HL-60 (cell line): Measurements from ENCODE around the gene ANKRD27.

Experiments
- DNase-seq, 2 experiments: peaks; one replicate each; pipeline ENCODE4 v3.0.0-alpha.2; 2010 to 2020; ENCODE audit warnings: low read depth in 1 of 2, low spot score in 1 of 2
- H3K27ac ChIP-seq: fragments of 250-450 bp; sonication (Bioruptor Pico); replicated peaks from 2 replicates; pipeline ENCODE4 v1.5.1; 2020; ENCODE audit warnings: mild to moderate bottlenecking, moderate library complexity
- H3K27me3 ChIP-seq: fragments of 250-450 bp; sonication (Bioruptor Pico); 2 replicates; pipeline ENCODE4 v1.5.1; 2021; ENCODE audit warnings: mild to moderate bottlenecking, moderate library complexity; ENCODE audit not compliant: insufficient read depth, poor library complexity, severe bottlenecking
- H3K4me3 ChIP-seq: replicated peaks from 2 replicates; pipeline ENCODE4 v1.5.1; 2011; ENCODE audit warnings: mild to moderate bottlenecking, control low read depth, low read length; ENCODE audit not compliant: insufficient read depth
- GABPA ChIP-seq: IDR thresholded peaks from 2 replicates; pipeline ENCODE4 v1.6.1; 2012; ENCODE audit warnings: low read depth
- POLR2AphosphoS5 ChIP-seq: IDR thresholded peaks from 2 replicates; pipeline ENCODE4 v1.6.1; 2012; ENCODE audit warnings: low read depth
- SPI1 ChIP-seq: IDR thresholded peaks from 2 replicates; pipeline ENCODE4 v1.6.1; 2012; ENCODE audit warnings: low read depth, mild to moderate bottlenecking, borderline replicate concordance
- TF ChIP-seq, protein P1 (sequence below): IDR thresholded peaks from 2 replicates; pipeline ENCODE4 v1.6.1; 2012; ENCODE audit warnings: low read depth; ENCODE audit not compliant: insufficient replicate concordance
- TF ChIP-seq, protein P2 (sequence below): IDR thresholded peaks from one replicate; pipeline ENCODE4 v1.5.1; 2011; ENCODE audit warnings: low read length, control low read depth, inconsistent platforms; ENCODE audit not compliant: insufficient read depth

ANKRD27 gene

DNA sequence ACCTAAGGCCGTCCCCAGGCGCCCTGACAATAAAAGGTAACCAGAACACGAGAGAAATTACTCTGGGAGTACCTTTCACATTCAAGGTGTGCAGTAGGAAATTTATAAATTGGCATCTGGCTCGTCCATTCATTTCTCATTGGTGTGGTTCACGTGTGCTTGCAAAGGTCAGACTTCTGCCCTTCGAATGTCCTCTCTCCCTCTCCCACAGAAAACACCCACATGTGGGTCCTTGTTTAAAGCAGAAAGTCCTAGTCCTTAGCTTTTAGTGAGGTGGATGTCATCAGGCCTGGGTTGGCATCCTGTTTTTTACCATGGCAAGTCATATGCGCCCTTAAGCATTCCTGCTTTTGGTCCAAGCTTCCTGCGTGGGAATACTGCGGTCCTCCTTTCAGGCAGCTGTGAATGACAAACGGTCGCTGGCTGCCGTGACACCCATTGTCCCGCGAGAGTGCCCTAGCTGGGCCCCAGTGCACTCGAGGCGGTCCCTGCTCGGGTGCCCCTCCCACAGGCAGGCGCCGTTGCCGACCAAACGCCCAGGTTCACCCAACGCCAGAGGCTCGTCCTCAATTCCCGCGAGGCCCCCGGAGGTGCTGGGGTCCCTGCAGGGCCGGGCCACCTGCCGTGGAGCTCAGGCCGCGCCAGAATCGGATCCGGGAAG lies 16.4 kb upstream of the ANKRD27 start, which contains the start of gene NUDT19:
Gene NUDT19, plus strand, starts transcription at position 531 of the 661 bp plus-strand sequence. CDS start 140 bp downstream, outside the sequence.
- H3K27me3 ChIP-seq = no peaks in the 10 kb centered on the region
- H3K27ac ChIP-seq = peak within 1 kb of the TSS; percentile 96
- TF ChIP-seq, protein P1, sequence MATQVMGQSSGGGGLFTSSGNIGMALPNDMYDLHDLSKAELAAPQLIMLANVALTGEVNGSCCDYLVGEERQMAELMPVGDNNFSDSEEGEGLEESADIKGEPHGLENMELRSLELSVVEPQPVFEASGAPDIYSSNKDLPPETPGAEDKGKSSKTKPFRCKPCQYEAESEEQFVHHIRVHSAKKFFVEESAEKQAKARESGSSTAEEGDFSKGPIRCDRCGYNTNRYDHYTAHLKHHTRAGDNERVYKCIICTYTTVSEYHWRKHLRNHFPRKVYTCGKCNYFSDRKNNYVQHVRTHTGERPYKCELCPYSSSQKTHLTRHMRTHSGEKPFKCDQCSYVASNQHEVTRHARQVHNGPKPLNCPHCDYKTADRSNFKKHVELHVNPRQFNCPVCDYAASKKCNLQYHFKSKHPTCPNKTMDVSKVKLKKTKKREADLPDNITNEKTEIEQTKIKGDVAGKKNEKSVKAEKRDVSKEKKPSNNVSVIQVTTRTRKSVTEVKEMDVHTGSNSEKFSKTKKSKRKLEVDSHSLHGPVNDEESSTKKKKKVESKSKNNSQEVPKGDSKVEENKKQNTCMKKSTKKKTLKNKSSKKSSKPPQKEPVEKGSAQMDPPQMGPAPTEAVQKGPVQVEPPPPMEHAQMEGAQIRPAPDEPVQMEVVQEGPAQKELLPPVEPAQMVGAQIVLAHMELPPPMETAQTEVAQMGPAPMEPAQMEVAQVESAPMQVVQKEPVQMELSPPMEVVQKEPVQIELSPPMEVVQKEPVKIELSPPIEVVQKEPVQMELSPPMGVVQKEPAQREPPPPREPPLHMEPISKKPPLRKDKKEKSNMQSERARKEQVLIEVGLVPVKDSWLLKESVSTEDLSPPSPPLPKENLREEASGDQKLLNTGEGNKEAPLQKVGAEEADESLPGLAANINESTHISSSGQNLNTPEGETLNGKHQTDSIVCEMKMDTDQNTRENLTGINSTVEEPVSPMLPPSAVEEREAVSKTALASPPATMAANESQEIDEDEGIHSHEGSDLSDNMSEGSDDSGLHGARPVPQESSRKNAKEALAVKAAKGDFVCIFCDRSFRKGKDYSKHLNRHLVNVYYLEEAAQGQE = no peak
- TF ChIP-seq GABPA (no peak), SPI1 (no peak)
- DNase-seq = peak; percentile 63 to 89
- peak within 1 kb of the TSS; percentile 71 for H3K4me3 ChIP-seq

DNA sequence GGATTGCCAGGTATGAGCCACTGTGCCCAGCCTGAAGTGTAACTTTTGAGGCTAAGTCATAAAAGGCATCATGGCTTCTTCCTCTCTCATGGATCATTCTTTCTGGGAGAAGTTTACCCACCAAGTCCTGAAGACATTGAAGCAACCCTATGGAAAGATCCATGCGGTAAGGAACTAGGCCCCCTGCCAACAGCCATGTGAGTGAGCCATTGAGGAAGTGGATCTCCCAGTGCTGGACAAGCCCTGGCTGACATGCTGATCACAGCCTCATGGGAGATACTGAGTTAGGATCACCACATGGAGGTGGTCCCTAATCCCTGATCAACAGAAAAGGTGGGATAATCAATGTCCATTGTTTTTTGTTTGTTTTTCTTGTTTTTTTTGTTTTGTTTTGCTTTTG lies 13.3 kb upstream of the ANKRD27 start:
- H3K27ac ChIP-seq = 0 out of 2 replicates have a peak overlapping the region, but pooled peaks have one; percentile 5
- H3K4me3 ChIP-seq = no peak overlapping the region
- peak; percentile 26; the same call in 1 of the 2 replicates for TF ChIP-seq POLR2AphosphoS5
- TF ChIP-seq SPI1 = peak; percentile 85; the same call in 1 of the 2 replicates
- TF ChIP-seq GABPA = no peak
- peak; percentile 49 to 56 for DNase-seq
- H3K27me3 ChIP-seq = no peaks in the 10 kb centered on the region

DNA sequence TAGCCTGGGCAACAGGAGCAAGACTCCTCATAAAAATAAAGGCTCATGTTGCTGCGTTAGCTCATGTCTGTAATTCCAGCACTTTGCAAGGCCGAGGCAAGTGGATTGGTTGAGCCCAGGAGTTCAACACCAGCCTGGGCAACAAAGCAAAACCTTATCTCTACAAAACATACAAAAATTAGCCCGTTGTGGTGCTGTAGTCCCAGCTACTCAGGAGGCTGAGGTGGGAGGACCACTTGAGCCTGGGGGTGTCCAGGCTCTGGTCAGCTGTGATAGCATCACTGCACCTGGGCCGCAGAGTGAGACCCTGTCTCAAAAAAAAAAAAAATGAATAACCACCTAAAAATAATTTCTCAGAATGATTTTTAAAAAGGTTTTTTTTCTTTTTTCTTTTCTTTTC lies 12.7 kb upstream of the ANKRD27 start:
- DNase-seq = no peak
- Histone ChIP-seq H3K4me3 (no peak overlapping the region), H3K27me3 (no peaks in the 10 kb centered on the region), H3K27ac (no peak overlapping the region)
- TF ChIP-seq, protein P1 = no peak
- TF ChIP-seq SPI1 (no peak), POLR2AphosphoS5 (no peak), GABPA (no peak)
- TF ChIP-seq, protein P2, sequence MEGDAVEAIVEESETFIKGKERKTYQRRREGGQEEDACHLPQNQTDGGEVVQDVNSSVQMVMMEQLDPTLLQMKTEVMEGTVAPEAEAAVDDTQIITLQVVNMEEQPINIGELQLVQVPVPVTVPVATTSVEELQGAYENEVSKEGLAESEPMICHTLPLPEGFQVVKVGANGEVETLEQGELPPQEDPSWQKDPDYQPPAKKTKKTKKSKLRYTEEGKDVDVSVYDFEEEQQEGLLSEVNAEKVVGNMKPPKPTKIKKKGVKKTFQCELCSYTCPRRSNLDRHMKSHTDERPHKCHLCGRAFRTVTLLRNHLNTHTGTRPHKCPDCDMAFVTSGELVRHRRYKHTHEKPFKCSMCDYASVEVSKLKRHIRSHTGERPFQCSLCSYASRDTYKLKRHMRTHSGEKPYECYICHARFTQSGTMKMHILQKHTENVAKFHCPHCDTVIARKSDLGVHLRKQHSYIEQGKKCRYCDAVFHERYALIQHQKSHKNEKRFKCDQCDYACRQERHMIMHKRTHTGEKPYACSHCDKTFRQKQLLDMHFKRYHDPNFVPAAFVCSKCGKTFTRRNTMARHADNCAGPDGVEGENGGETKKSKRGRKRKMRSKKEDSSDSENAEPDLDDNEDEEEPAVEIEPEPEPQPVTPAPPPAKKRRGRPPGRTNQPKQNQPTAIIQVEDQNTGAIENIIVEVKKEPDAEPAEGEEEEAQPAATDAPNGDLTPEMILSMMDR = no peak

DNA sequence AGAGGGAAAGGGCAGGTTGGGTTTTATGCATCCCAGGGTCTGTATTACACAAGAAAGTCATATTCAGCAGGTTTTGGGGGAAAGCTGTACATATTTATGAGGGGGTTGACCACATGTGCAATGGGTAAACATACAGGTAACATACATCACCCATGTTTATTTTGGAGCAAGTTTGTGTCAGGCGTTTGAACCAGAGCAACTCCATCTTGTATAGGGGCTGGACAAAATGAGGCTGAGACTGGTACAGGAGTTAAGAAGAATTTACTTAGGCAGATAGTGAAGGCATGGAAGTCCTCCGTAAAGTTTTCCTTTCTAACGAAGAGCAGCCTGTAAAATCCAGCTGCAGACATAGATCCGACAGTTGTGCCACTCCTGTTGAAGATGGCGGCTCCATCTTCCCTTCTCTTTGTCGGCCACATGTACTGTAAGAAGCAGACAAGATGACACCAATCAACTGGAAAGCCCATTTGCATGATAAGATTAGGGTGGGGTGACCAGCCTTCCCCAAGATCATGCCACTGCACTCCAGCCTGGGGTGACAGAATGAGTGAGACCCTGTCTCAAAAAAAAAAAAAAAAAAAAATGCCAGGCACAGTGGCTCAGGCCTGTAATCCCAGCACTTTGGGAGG lies 12.0 kb upstream of the ANKRD27 start:
- no peak overlapping the region for H3K4me3 ChIP-seq
- DNase-seq = no peak
- TF ChIP-seq, protein P2 = no peak
- TF ChIP-seq, protein P1 = no peak
- TF ChIP-seq POLR2AphosphoS5 = no peak
- no peak for TF ChIP-seq GABPA
- no peak for TF ChIP-seq SPI1
- H3K27ac ChIP-seq = no peak overlapping the region
- H3K27me3 ChIP-seq = no peaks in the 10 kb centered on the region
